GM12878 (cell line): ENCODE results near the gene PARD6B. TPM values are rescaled to one million over a fixed set of nuclear protein-coding genes. Genes with fewer than 3 reads are reported as not detected.

Experiments used
- ATAC-seq: fragments of 200-7000 bp; cut with Tn5 transposase; 3 replicates; pipeline ENCODE4 v1.9.1; 2020; ENCODE audit warnings: mild to moderate bottlenecking, moderate library complexity
- BruUV-seq: library from RNA; stranded (reverse); fragments of 400-500 nt; replicated peaks from 2 replicates; lab custom pipeline; 2021; lab: Mats Ljungman, UMichigan
- CTCF ChIA-PET: fragments of 300-600 bp; sonication (Branson Sonifier 250); formaldehyde crosslinking; extraction: SDS; loops from one replicate; lab custom pipeline; 2021; ENCODE audit warnings: inconsistent platforms; lab: Yijun Ruan, JAX
- POLR2A ChIA-PET: fragments of 350-600 bp; formaldehyde crosslinking; extraction: SDS; loops from one replicate; lab custom pipeline; 2021; ENCODE audit warnings: inconsistent platforms; lab: Charles Lee
- RAD21 ChIA-PET: fragments of 300-600 bp; sonication (Branson Sonifier 250); formaldehyde crosslinking; loops from one replicate; lab custom pipeline; 2023; ENCODE audit warnings: antibody characterized with exemption; ENCODE audit not compliant: unreplicated experiment; lab: Charles Lee
- SMC1A ChIA-PET: fragments of 300-600 bp; sonication (Branson Sonifier 250); formaldehyde crosslinking; loops from one replicate; lab custom pipeline; 2023; ENCODE audit not compliant: unreplicated experiment, uncharacterized antibody; lab: Charles Lee
- DNase-seq: peaks from one replicate; pipeline ENCODE4 v3.0.0-alpha.2; 2011; ENCODE audit warnings: low read depth, low spot score
- FAIRE-seq: peaks from 3 replicates; lab custom pipeline; 2011; peaks lifted over from hg19 to GRCh38; lab: Jason Lieb, UNC
- H2AFZ ChIP-seq: 2 replicates; pipeline ENCODE4 v1.6.0; 2011; ENCODE audit warnings: low read depth, low read length, control low read depth; ENCODE audit not compliant: control insufficient read depth
- H3K27ac ChIP-seq: 2 replicates; pipeline ENCODE4 v1.5.1; 2011; ENCODE audit warnings: control low read depth; ENCODE audit not compliant: control insufficient read depth, insufficient read depth
- H3K27me3 ChIP-seq, 2 experiments: replicated peaks in 1 of 2; 2 replicates each; pipeline versions ENCODE4 v1.6.0 to v1.6.1; 2011; ENCODE audit warnings: low read length in 1 of 2; ENCODE audit not compliant: control insufficient read depth in 2 of 2, insufficient read depth in 2 of 2
- H3K36me3 ChIP-seq, 2 experiments: 2 replicates each; pipeline ENCODE4 v1.5.1; 2011; ENCODE audit warnings: low read length in 1 of 2; ENCODE audit not compliant: control insufficient read depth in 2 of 2, insufficient read depth in 2 of 2
- H3K4me1 ChIP-seq: 2 replicates; pipeline ENCODE4 v1.6.1; 2011; ENCODE audit warnings: mild to moderate bottlenecking, low read length, moderate library complexity, mixed read lengths; ENCODE audit not compliant: control insufficient read depth, insufficient read depth
- H3K4me2 ChIP-seq: 2 replicates; pipeline ENCODE4 v1.6.0; 2011; ENCODE audit warnings: control low read depth; ENCODE audit not compliant: control insufficient read depth, insufficient read depth
- H3K4me3 ChIP-seq: fragments of 200-600 bp; sonication (generic); 2 replicates; pipeline ENCODE4 v1.5.1; 2016
- H3K79me2 ChIP-seq: 2 replicates; pipeline ENCODE4 v1.6.0; 2011; ENCODE audit warnings: low read length; ENCODE audit not compliant: control insufficient read depth, insufficient read depth
- H3K9ac ChIP-seq: 2 replicates; pipeline ENCODE4 v1.8.0; 2011; ENCODE audit warnings: low read length, control low read depth, mixed read lengths; ENCODE audit not compliant: control insufficient read depth, insufficient read depth
- H3K9me3 ChIP-seq: replicated peaks from 3 replicates; pipeline ENCODE4 v1.5.1; 2011; ENCODE audit warnings: mild to moderate bottlenecking, low read length; ENCODE audit not compliant: control insufficient read depth, insufficient read depth
- H4K20me1 ChIP-seq: 2 replicates; pipeline ENCODE4 v1.6.0; 2011; ENCODE audit not compliant: control insufficient read depth, insufficient read depth
- BACH1 ChIP-seq: fragments of 450-650 bp; IDR thresholded peaks from 2 replicates; pipeline ENCODE4 v1.6.1; 2017; ENCODE audit warnings: mild to moderate bottlenecking, borderline replicate concordance
- EZH2 ChIP-seq: IDR thresholded peaks from 2 replicates; pipeline ENCODE4 v1.6.1; 2012; ENCODE audit warnings: low read depth, mild to moderate bottlenecking, control low read depth, inconsistent platforms, low read length, borderline replicate concordance; ENCODE audit not compliant: control insufficient read depth
- NFXL1 ChIP-seq: fragments of 450-650 bp; IDR thresholded peaks from 2 replicates; pipeline ENCODE4 v1.6.1; 2017; ENCODE audit warnings: antibody characterized with exemption, mild to moderate bottlenecking, borderline replicate concordance
- ZNF274 ChIP-seq: IDR thresholded peaks from one replicate; pipeline ENCODE4 v1.8.0; 2011; ENCODE audit not compliant: insufficient read length, insufficient read depth
- whole genome bisulfite sequencing: methylation state at CpG from one replicate; pipeline ENCODE4 v1.1.6; 2016; ENCODE audit warnings: low lambda C conversion rate; ENCODE audit not compliant: insufficient replicate concordance, insufficient coverage; ENCODE audit errors: missing lambda C conversion rate; 5-methylcytosine and 5-hydroxymethylcytosine counted together
- in situ Hi-C: fragments of 300-500 bp; cut with MboI; formaldehyde crosslinking; loops from 9 replicates; pipeline ENCODE4 v1.14.3; 2018; ENCODE audit warnings: mixed read lengths
- intact Hi-C: fragments of 100-400 bp; cut with micrococcal nuclease; formaldehyde crosslinking; loops from one replicate; pipeline ENCODE4 v1.14.2; 2022; ENCODE audit not compliant: unreplicated experiment
- polyA plus RNA-seq, 11 experiments: library from polyadenylated mRNA; depleted of rRNA in 4 of 11; unstranded in 6 of 11; stranded (reverse) in 5 of 11; fragments of >200 nt; fragmentation: Nextera tagmentation in 4 of 11; fragmentation: Illumina TruSeq in 1 of 11; extraction: Ambion mirVana in 4 of 11; extraction: Trizol in 1 of 11; gene quantifications; 1 replicate in 1 of 11; 2 replicates in 10 of 11; pipeline versions ENCODE4 v1.2.1 to v1.2.3, GENCODE V29; 2011 to 2016; ENCODE audit warnings: inconsistent platforms in 2 of 11, missing spikeins in 2 of 11, low read depth in 1 of 11
- total RNA-seq, 4 experiments: library from RNA; depleted of rRNA in 3 of 4; stranded (reverse); fragments of >200 nt in 3 of 4; fragmentation: Illumina TruSeq in 1 of 4; extraction: Trizol in 1 of 4; gene quantifications; 2 replicates each; pipeline versions ENCODE4 v1.2.1 to v1.2.3, GENCODE V29; 2013 to 2021

The PARD6B gene
- total and polyA plus RNA-seq, 10 of the 15 experiments (the other 5 are each of a cell fraction or from before 2014, with no cell fraction given), result 0.57 to 4.7 (median 2.0) TPM

GRCh38 chr20:50723672-50724071 is 7.7 kb upstream of the PARD6B start:
- no peaks in the 10 kb centered on the region for H3K9me3 ChIP-seq
- H3K79me2 ChIP-seq, result no peaks in the 10 kb centered on the region
- ChIA-PET CTCF (interaction anchor here (1.7 kb wide), 1 partner anchor 26 kb away, joined by 6 read pairs; no protein-coding TSS in a partner anchor), SMC1A (no interaction called here), POLR2A (no interaction called here), RAD21 (no interaction called here)
- no peak overlapping the region for H3K4me2 ChIP-seq
- no peaks in the 10 kb centered on the region for H4K20me1 ChIP-seq
- H3K27me3 ChIP-seq, result no peaks in the 10 kb centered on the region
- in situ Hi-C loops, result no loop called here
- no TSS peak for BruUV-seq
- 60% methylated on average over 9 of the region's 9 CpGs for WGBS
- H3K36me3 ChIP-seq, result no peaks in the 10 kb centered on the region
- ATAC-seq, result no peak
- H3K9ac ChIP-seq, result no peak overlapping the region
- no peak overlapping the region for H3K27ac ChIP-seq
- H2AFZ ChIP-seq, result no peak overlapping the region
- H3K4me3 ChIP-seq, result no peak overlapping the region
- DNase-seq, result no peak
- TF ChIP-seq ZNF274 (no peak), EZH2 (no peak)
- intact Hi-C loops, result no loop called here
- no peak for FAIRE-seq
- H3K4me1 ChIP-seq, result peaks cover 7% of the 10 kb centered on the region

DNA sequence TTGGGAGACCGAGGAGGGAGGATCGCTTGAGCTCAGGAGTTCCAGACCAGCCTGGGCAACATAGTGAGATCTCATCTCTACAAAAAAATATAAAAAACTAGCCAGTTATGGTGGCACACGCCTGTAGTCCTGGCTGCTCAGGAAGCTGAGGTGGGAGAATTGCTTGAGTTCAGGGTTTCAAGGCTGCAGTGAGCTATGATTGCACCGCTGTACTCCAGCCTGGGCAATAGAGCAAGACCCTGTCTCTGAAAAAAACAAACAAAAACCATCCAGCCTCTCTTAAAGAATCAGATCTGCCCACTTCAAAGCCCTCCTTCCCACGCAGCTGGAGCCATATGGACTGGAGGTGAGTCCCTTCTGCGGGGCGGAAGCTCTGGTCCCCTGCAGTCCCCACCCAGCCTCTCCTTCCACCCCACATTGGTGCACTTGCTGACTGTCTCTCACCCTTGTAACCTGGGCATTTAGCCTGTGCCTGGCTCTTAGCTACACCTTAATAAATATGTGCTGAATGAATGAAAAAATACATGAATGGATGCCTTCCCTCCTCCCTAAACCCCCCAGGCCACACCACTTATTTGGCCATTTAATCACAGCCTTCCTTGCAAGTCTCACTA is 7.2 kb upstream of the PARD6B start:
- SMC1A ChIA-PET, result interaction anchor here (0.6 kb wide), 2 partner anchors 67 to 872 kb away, joined by 3 read pairs; no protein-coding TSS in a partner anchor
- intact Hi-C loops, result no loop called here
- no peak for FAIRE-seq
- H3K36me3 ChIP-seq, result no peaks in the 10 kb centered on the region
- BruUV-seq, result no TSS peak
- H3K4me1 ChIP-seq, result peaks cover 7% of the 10 kb centered on the region
- in situ Hi-C loops, result no loop called here
- POLR2A ChIA-PET, result no interaction called here
- no peak overlapping the region for H2AFZ ChIP-seq
- RAD21 ChIA-PET, result interaction anchor here (0.6 to 1.1 kb wide), 2 partner anchors 25 to 99 kb away, joined by 4 to 7 read pairs; no protein-coding TSS in a partner anchor
- H3K27me3 ChIP-seq, result no peaks in the 10 kb centered on the region
- H3K4me2 ChIP-seq, result no peak overlapping the region
- no peak overlapping the region for H3K9ac ChIP-seq
- H4K20me1 ChIP-seq, result no peaks in the 10 kb centered on the region
- no peaks in the 10 kb centered on the region for H3K9me3 ChIP-seq
- H3K27ac ChIP-seq, result no peak overlapping the region
- no peak for ATAC-seq
- H3K79me2 ChIP-seq, result no peaks in the 10 kb centered on the region
- no peak overlapping the region for H3K4me3 ChIP-seq
- CTCF ChIA-PET, result interaction anchor here (1.7 kb wide), 1 partner anchor 25 kb away, joined by 6 read pairs; no protein-coding TSS in a partner anchor
- DNase-seq, result no peak
- 36% methylated on average over 7 of the region's 7 CpGs for WGBS
- peak; percentile 84; the same call in 1 of the 2 replicates for TF ChIP-seq NFXL1
- no peak for TF ChIP-seq BACH1
